B cell (primary cell): Measurements from ENCODE around the gene PLCB3. TPM values are rescaled to one million over a fixed set of nuclear protein-coding genes. Genes with fewer than 3 reads are reported as not detected.
A peak's percentile ranks its signal among the peaks of the same experiment; 100 is the strongest.

ENCODE experiments used
- ATAC-seq: fragments of 200-7000 bp; cut with Tn5 transposase; one replicate; pipeline ENCODE4 v1.10.0; 2021; ENCODE audit warnings: low read depth, mild to moderate bottlenecking, moderate number of reproducible peaks, moderate library complexity
- CTCF ChIA-PET: fragments of 350-600 bp; sonication (Branson Sonifier 250); formaldehyde crosslinking; loops from one replicate; lab custom pipeline; 2021; ENCODE audit warnings: antibody characterized with exemption, inconsistent platforms; lab: Charles Lee
- POLR2A ChIA-PET: fragments of 350-600 bp; sonication (Branson Sonifier 250); formaldehyde crosslinking; loops from one replicate; lab custom pipeline; 2021; ENCODE audit warnings: antibody characterized with exemption; lab: Charles Lee
- DNase-seq: peaks from one replicate; pipeline ENCODE4 v3.0.0; 2013
- H2AFZ ChIP-seq: 2 replicates; pipeline ENCODE4 v1.6.1; 2012; ENCODE audit warnings: mild to moderate bottlenecking, low read depth, low read length; ENCODE audit not compliant: insufficient read depth, poor library complexity, severe bottlenecking
- H3K27ac ChIP-seq, 2 donors: 1 replicate in 1 of 2; 2 replicates in 1 of 2; pipeline ENCODE4 v1.5.1; 2012 to 2013; ENCODE audit warnings: low read length in 2 of 2, mild to moderate bottlenecking in 2 of 2, moderate library complexity in 1 of 2
- H3K27me3 ChIP-seq, 4 experiments: fragments of 200-600 bp in 1 of 4; sonication (generic) in 1 of 4; replicated peaks in 1 of 4; 1 replicate in 2 of 4; 2 replicates in 2 of 4; pipeline versions ENCODE4 v1.6.1 to v1.7.0; 2013 to 2016; ENCODE audit warnings: low read length in 3 of 4, mild to moderate bottlenecking in 2 of 4, mixed read lengths in 1 of 4, moderate library complexity in 1 of 4; ENCODE audit not compliant: insufficient read depth in 4 of 4, control insufficient read depth in 3 of 4; ENCODE audit errors: control extremely low read depth in 1 of 4
- H3K36me3 ChIP-seq, 2 experiments: replicated peaks in 1 of 2; 1 replicate in 1 of 2; 2 replicates in 1 of 2; pipeline versions ENCODE4 v1.6.1 to v1.7.1; 2013; ENCODE audit warnings: low read length in 1 of 2; ENCODE audit not compliant: insufficient read depth in 2 of 2, control insufficient read depth in 1 of 2; ENCODE audit errors: control extremely low read depth in 1 of 2, extremely low read depth in 1 of 2
- H3K4me1 ChIP-seq, 2 donors: fragments of 200-600 bp in 1 of 2; sonication (generic) in 1 of 2; 1 replicate in 1 of 2; 2 replicates in 1 of 2; pipeline versions ENCODE4 v1.5.1 to v1.6.1; 2013 to 2017; ENCODE audit warnings: low read length in 2 of 2; ENCODE audit not compliant: control insufficient read depth in 2 of 2, insufficient read depth in 2 of 2
- H3K4me2 ChIP-seq: replicated peaks from 2 replicates; pipeline ENCODE3; 2012; ENCODE audit warnings: mild to moderate bottlenecking, low read depth, low read length; ENCODE audit not compliant: poor library complexity, severe bottlenecking
- H3K4me3 ChIP-seq, 5 experiments: fragments of 200-600 bp in 1 of 5; sonication (generic) in 1 of 5; 1 replicate in 3 of 5; 2 replicates in 2 of 5; pipeline versions ENCODE4 v1.5.1 to v1.7.0; 2011 to 2016; ENCODE audit warnings: low read length in 4 of 5, mild to moderate bottlenecking in 4 of 5, low read depth in 2 of 5, control low read depth in 1 of 5, moderate library complexity in 1 of 5; ENCODE audit not compliant: insufficient read depth in 1 of 5; ENCODE audit errors: control extremely low read depth in 1 of 5, extremely low read depth in 1 of 5
- H3K79me2 ChIP-seq: fragments of 200-600 bp; sonication (generic); one replicate; pipeline ENCODE4 v1.6.0; 2016; ENCODE audit warnings: low read length; ENCODE audit not compliant: control insufficient read depth, insufficient read depth
- H3K9ac ChIP-seq: fragments of 200-600 bp; sonication (generic); 2 replicates; pipeline ENCODE4 v1.6.1; 2017; ENCODE audit warnings: mild to moderate bottlenecking, low read length, moderate library complexity
- H3K9me3 ChIP-seq, 3 donors: one replicate each; pipeline versions ENCODE4 v1.6.1 to v1.7.1; 2013; ENCODE audit warnings: low read length in 2 of 3; ENCODE audit not compliant: control insufficient read depth in 2 of 3, insufficient read depth in 1 of 3; ENCODE audit errors: control extremely low read depth in 1 of 3
- H4K20me1 ChIP-seq: 2 replicates; pipeline ENCODE4 v1.6.0; 2012; ENCODE audit warnings: mild to moderate bottlenecking, low read length; ENCODE audit not compliant: insufficient read depth, control insufficient read depth, poor library complexity, severe bottlenecking
- H3K27ac Mint-ChIP-seq: one replicate; pipeline ENCODE4 v1.8.0; 2021; ENCODE audit warnings: mixed read lengths
- H3K27me3 Mint-ChIP-seq: one replicate; pipeline ENCODE4 v1.8.0; 2021; ENCODE audit warnings: mixed read lengths
- H3K4me1 Mint-ChIP-seq: one replicate; pipeline ENCODE4 v1.8.0; 2021; ENCODE audit warnings: mixed read lengths
- H3K4me3 Mint-ChIP-seq: one replicate; pipeline ENCODE4 v1.8.0; 2021; ENCODE audit warnings: mixed read lengths
- H3K9me3 Mint-ChIP-seq: one replicate; pipeline ENCODE4 v1.8.0; 2022; ENCODE audit warnings: mixed read lengths; ENCODE audit not compliant: insufficient read depth
- CTCF ChIP-seq: fragments of 200-600 bp; IDR thresholded peaks from one replicate; pipeline ENCODE4 v1.8.0; 2022; ENCODE audit warnings: antibody characterized with exemption, mild to moderate bottlenecking
- EZH2 ChIP-seq: IDR thresholded peaks from 2 replicates; pipeline ENCODE4 v1.6.1; 2012; ENCODE audit warnings: borderline replicate concordance, low read depth, mild to moderate bottlenecking, moderate library complexity, low read length; ENCODE audit not compliant: insufficient read depth, poor library complexity, severe bottlenecking
- WGBS: methylation state at CpG from one replicate; pipeline ENCODE4 v1.1.5; 2013; ENCODE audit warnings: missing lambda C conversion rate; ENCODE audit not compliant: insufficient coverage; 5-methylcytosine and 5-hydroxymethylcytosine counted together
- intact Hi-C: fragments of 100-400 bp; cut with micrococcal nuclease; formaldehyde crosslinking; loops from one replicate; pipeline ENCODE4 v1.10.0; 2022
- polyA plus RNA-seq: library from polyadenylated mRNA; depleted of rRNA; stranded (reverse); fragments of >200 nt; gene quantifications from 2 replicates; pipeline ENCODE4 v1.2.3, GENCODE V29; 2012
- total RNA-seq, 2 donors: library from RNA; stranded (reverse); fragments of 120-200 nt in 1 of 2; gene quantifications; 1 replicate in 1 of 2; 2 replicates in 1 of 2; pipeline versions ENCODE4 v1.2.3 to v1.2.4, GENCODE V29; 2013 to 2022

PLCB3 gene
- total and polyA plus RNA-seq, 2 donors (not counting 1 experiment from before 2014, with no cell fraction given): 3.0 to 8.1 TPM

- Mint-ChIP-seq H3K4me3 (peak overlapping the region; percentile 91), H3K9me3 (no peaks in the 10 kb centered on the region)
These were observed 11.5 kb upstream of the PLCB3 start for GRCh38 chr11:64239662-64240434.

More at GRCh38 chr11:64239662-64240434, 11.5 kb upstream of the PLCB3 start:
- Histone ChIP-seq H3K4me1 (peaks cover 29 to 62% of the 10 kb centered on the region in 2 donors), H3K4me3 (peak overlapping the region in 4 of 5 experiments; percentile 76 to 91 (median 83)), H3K27ac (peak overlapping the region; percentile 98), H3K36me3 (peaks cover 0 to 38% of the 10 kb centered on the region in 2 experiments), H3K27me3 (no peaks in the 10 kb centered on the region), H3K4me2 (peak overlapping the region; percentile 99), H3K79me2 (peaks cover 25% of the 10 kb centered on the region), H3K9ac (peak overlapping the region; percentile 81), H4K20me1 (peaks cover 20% of the 10 kb centered on the region), H3K9me3 (no peaks in the 10 kb centered on the region), H2AFZ (peak overlapping the region; percentile 47)
- Mint-ChIP-seq H3K4me1 (peaks cover 63% of the 10 kb centered on the region), H3K27me3 (no peaks in the 10 kb centered on the region), H3K27ac (peak overlapping the region; percentile 97)
- ATAC-seq: no peak
- ChIA-PET POLR2A (interaction anchor here (0.6 to 1.3 kb wide), 5 partner anchors 13 to 265 kb away, joined by 3 to 4 read pairs (median 3); partner anchors contain the start of genes COX8A, NUDT22 and TRPT1), CTCF (no interaction called here)
- 69% methylated on average over 7 of the region's 11 CpGs for WGBS
- intact Hi-C loops: loop anchor here (1.0 to 2.0 kb wide), 3 partner anchors 14 to 53 kb away; partner anchors contain the start of genes BAD, GPR137, NUDT22 and STIP1
- peak; percentile 84 for DNase-seq
- TF ChIP-seq EZH2: no peak
- no peak for TF ChIP-seq CTCF
